Astrocyte of the spinal cord (primary cell): ENCODE results near the gene NAA60.
A peak's percentile ranks its signal among the peaks of the same experiment; 100 is the strongest.

Experiments
- DNase-seq: peaks from one replicate; pipeline ENCODE4 v3.0.0; 2011; ENCODE audit warnings: low read depth, low spot score
- H3K4me3 ChIP-seq: 2 replicates; pipeline ENCODE4 v1.5.1; 2011; ENCODE audit warnings: low read depth, mild to moderate bottlenecking, low read length, moderate library complexity
- CTCF ChIP-seq: IDR thresholded peaks from 2 replicates; pipeline ENCODE4 v1.5.1; 2012; ENCODE audit warnings: low read depth, mild to moderate bottlenecking, low read length, inconsistent platforms
- in situ Hi-C: cut with HindIII; loops from 2 replicates; pipeline ENCODE4 v1.10.0; 2017; ENCODE audit warnings: low sequenced_read_pairs

NAA60 gene

DNA sequence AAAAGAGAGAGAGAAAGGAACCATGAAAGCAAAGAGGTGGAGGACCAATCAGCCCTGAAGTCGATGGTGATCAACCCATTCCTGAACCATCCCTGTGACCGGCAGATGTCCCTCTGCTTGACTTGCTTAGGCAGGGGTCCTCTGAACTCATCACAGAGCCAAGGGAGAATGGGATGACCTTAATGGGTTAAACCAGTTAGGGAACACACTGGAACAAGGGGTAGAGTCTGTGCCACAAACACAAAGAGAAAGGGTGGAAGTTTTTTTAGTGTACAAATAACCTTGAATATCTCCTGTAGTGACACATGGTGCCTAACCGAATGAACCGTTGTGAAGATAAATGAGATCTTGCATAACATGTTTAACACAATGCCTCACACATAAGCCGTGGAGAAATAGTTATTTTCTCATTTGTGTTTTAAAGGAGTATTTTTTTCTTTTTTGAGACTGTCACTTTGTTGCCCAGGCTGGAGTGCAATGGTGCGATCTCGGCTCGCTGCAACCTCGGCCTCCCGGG, 11.2 kb downstream of the NAA60 start:
- TF ChIP-seq CTCF: no peak
- in situ Hi-C loops: no loop called here
- DNase-seq: no peak
- no peak overlapping the region for H3K4me3 ChIP-seq

- peak overlapping the region; percentile 89 for H3K4me3 ChIP-seq
- peak; percentile 54 for TF ChIP-seq CTCF
- DNase-seq: peak; percentile 90
- in situ Hi-C loops: no loop called here
Observed at GRCh38 chr16:3457434-3458252, 14.2 kb downstream of the NAA60 start.

DNA sequence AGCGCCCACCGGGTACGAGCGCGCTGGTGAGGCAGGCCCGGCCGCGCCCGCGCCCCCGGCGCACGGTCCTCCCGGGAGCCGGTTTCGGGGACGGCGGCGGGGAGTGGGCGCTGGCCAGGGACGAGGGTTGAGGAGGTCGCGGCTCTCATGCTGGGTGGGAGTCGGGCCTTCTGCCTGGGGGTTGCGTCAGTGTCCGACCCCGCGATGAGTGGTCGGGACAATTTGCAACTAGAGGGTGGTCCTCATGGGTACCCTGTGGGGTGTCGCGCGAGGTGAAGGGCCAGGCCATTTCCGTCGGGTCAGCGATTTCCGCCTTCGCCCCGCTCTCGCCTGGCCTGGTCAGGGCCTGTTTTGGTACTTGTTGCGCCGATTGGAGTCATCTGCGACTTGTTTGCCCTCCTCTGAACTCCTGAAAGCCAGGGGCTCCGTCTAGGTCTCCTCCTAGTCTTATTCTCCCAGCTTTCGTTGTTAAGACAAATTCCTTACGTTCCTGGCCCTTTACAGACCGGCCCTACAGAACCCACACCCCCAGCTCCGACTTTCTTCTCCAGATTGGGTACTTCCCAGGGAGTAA, 14.9 kb downstream of the NAA60 start:
- peak; percentile 29 for DNase-seq
- peak overlapping the region; percentile 89 for H3K4me3 ChIP-seq
- in situ Hi-C loops: no loop called here
- TF ChIP-seq CTCF: no peak

DNA sequence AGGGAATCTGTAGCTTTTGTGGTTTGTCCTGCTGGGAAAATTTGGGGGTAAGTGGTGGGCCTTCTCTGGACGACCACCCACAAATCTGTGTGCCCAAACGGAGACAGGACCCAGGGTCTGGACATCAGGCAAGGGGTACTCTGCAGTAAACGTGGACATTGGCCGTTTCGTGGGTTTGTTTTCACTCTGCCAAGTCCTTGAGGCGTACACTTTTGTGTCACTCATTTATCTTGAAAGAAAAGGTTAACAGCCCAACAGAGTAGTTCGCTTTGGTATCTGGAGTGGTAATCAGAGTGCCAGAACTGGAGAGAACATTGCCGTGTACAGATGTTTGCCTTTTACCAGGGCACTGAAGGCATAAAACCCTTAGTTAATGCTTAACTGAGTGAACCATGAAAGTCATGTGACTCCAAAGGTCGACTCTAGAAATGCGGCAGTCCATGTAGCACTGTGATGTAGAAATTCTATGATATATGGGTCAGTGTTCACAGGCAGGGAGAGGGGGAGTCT, 15.4 kb downstream of the NAA60 start:
- no peak for TF ChIP-seq CTCF
- in situ Hi-C loops: no loop called here
- H3K4me3 ChIP-seq: peak overlapping the region; percentile 89
- DNase-seq: peak; percentile 19

GRCh38 chr16:3459401-3460090, 16.1 kb downstream of the NAA60 start:
- in situ Hi-C loops: no loop called here
- DNase-seq: no peak
- TF ChIP-seq CTCF: no peak
- H3K4me3 ChIP-seq: peak overlapping the region; percentile 89

- no peak for DNase-seq
- TF ChIP-seq CTCF: no peak
- no peak overlapping the region for H3K4me3 ChIP-seq
- in situ Hi-C loops: no loop called here
Observed at GRCh38 chr16:3460121-3460520, 16.6 kb downstream of the NAA60 start.
